OCI-LY7 (cell line): ENCODE measurements around the gene ZC3H14. TPM values are rescaled to one million over a fixed set of nuclear protein-coding genes. Genes with fewer than 3 reads are reported as not detected.

Experiments
- BruUV-seq: library from RNA; stranded (reverse); fragments of 400-500 nt; replicated peaks from 2 replicates; lab custom pipeline; 2021; lab: Mats Ljungman, UMichigan
- CTCF ChIA-PET: fragments of 300-600 bp; sonication (Branson Sonifier 250); formaldehyde crosslinking; loops from one replicate; lab custom pipeline; 2022; ENCODE audit warnings: antibody characterized with exemption; ENCODE audit not compliant: unreplicated experiment; lab: Charles Lee
- POLR2A ChIA-PET: fragments of 300-600 bp; sonication (Branson Sonifier 250); formaldehyde crosslinking; loops from one replicate; lab custom pipeline; 2022; ENCODE audit warnings: antibody characterized with exemption; lab: Charles Lee
- DNase-seq: peaks from one replicate; pipeline ENCODE4 v3.0.0-alpha.2; 2015; ENCODE audit warnings: low spot score
- H2AFZ ChIP-seq: fragments of 200-600 bp; sonication (generic), shearing (Covaris generic); 2 replicates; pipeline ENCODE4 v1.6.1; 2014; ENCODE audit warnings: mild to moderate bottlenecking, antibody characterized with exemption, low read length, moderate library complexity
- H3K27ac ChIP-seq: fragments of 200-600 bp; sonication (generic); 2 replicates; pipeline ENCODE4 v1.5.1; 2014; ENCODE audit warnings: mixed run types, low read depth, mild to moderate bottlenecking, moderate library complexity, low read length, inconsistent platforms; ENCODE audit not compliant: poor library complexity, severe bottlenecking
- H3K36me3 ChIP-seq: fragments of 200-600 bp; sonication (generic); 2 replicates; pipeline ENCODE4 v1.6.1; 2014; ENCODE audit warnings: mild to moderate bottlenecking, antibody characterized with exemption, low read length, moderate library complexity, mixed read lengths; ENCODE audit not compliant: insufficient read depth
- H3K4me1 ChIP-seq: fragments of 200-600 bp; sonication (generic); 2 replicates; pipeline ENCODE4 v1.5.1; 2014; ENCODE audit warnings: mild to moderate bottlenecking, low read length; ENCODE audit not compliant: insufficient read depth, poor library complexity, severe bottlenecking
- H3K4me2 ChIP-seq: fragments of 200-600 bp; sonication (generic); 2 replicates; pipeline ENCODE4 v1.6.1; 2014; ENCODE audit warnings: mild to moderate bottlenecking, low read length
- H3K4me3 ChIP-seq: fragments of 200-600 bp; sonication (generic); 2 replicates; pipeline ENCODE4 v1.5.1; 2014; ENCODE audit warnings: mild to moderate bottlenecking, low read depth, low read length; ENCODE audit not compliant: poor library complexity, severe bottlenecking
- H3K79me2 ChIP-seq: fragments of 200-600 bp; sonication (generic); 2 replicates; pipeline ENCODE4 v1.6.1; 2016; ENCODE audit warnings: low read depth, mild to moderate bottlenecking, low read length, moderate library complexity, mixed read lengths; ENCODE audit not compliant: insufficient read depth
- H3K9me2 ChIP-seq: fragments of 200-600 bp; sonication (generic); 2 replicates; pipeline ENCODE4 v1.6.1; 2016; ENCODE audit warnings: mild to moderate bottlenecking, low read length, mixed read lengths; ENCODE audit not compliant: insufficient read depth
- H3K9me3 ChIP-seq: fragments of 200-600 bp; sonication (generic); 2 replicates; pipeline ENCODE4 v1.6.1; 2014; ENCODE audit warnings: mild to moderate bottlenecking, mixed run types, low read length, mixed read lengths
- H4K20me1 ChIP-seq: fragments of 200-600 bp; sonication (generic); 2 replicates; pipeline ENCODE4 v1.6.1; 2014; ENCODE audit warnings: mild to moderate bottlenecking, antibody characterized with exemption, low read length, moderate library complexity, mixed read lengths; ENCODE audit not compliant: insufficient read depth
- EZH2phosphoT487 ChIP-seq: fragments of 200-600 bp; sonication (generic); IDR thresholded peaks from 2 replicates; pipeline ENCODE4 v1.6.1; 2018; ENCODE audit warnings: low read depth, borderline replicate concordance, mild to moderate bottlenecking, mixed run types, antibody characterized with exemption, low read length, moderate library complexity, mixed read lengths
- intact Hi-C: fragments of 100-400 bp; cut with micrococcal nuclease; formaldehyde crosslinking; loops from one replicate; pipeline ENCODE4 v1.10.0; 2022; ENCODE audit not compliant: unreplicated experiment
- total RNA-seq, 2 experiments: library from RNA; depleted of rRNA in 1 of 2; stranded (reverse); fragments of >200 nt in 1 of 2; shearing (Covaris generic) in 1 of 2; gene quantifications; 2 replicates each; pipeline ENCODE4 v1.2.3, GENCODE V29; 2014 to 2022
- TF ChIP-seq, protein P1 (sequence below): fragments of 200-600 bp; sonication (generic); conservative IDR thresholded peaks from 2 replicates; pipeline ENCODE4 v1.5.1; 2014; ENCODE audit warnings: mild to moderate bottlenecking, antibody characterized with exemption, low read length, moderate library complexity, mixed read lengths

The ZC3H14 gene
- total RNA-seq, 2 experiments from 2014 or later = 36.6 to 53.5 TPM

- no peaks in the 10 kb centered on the region for H3K9me2 ChIP-seq
- H3K79me2 ChIP-seq = peaks cover 25% of the 10 kb centered on the region
- H3K4me3 ChIP-seq = peak overlapping the region; percentile 94
- 0 out of 2 replicates have a peak, but pooled peaks cover 5% of the 10 kb centered on the region for H4K20me1 ChIP-seq
- H3K4me2 ChIP-seq = peak overlapping the region; percentile 71
- intact Hi-C loops = loop anchor here (1.0 to 10.0 kb wide), 2 partner anchors 179 to 228 kb away; partner anchors contain the start of genes EML5 and SPATA7
- H3K9me3 ChIP-seq = peaks cover 11% of the 10 kb centered on the region
- H2AFZ ChIP-seq = peak overlapping the region; percentile 83; the same call in 1 of the 2 replicates
- peaks cover 16% of the 10 kb centered on the region for H3K4me1 ChIP-seq
- ChIA-PET CTCF (no interaction called here), POLR2A (interaction anchor here (0.7 kb wide), 1 partner anchor 1155 kb away, joined by 3 read pairs; no protein-coding TSS in a partner anchor)
- H3K36me3 ChIP-seq = peaks cover 31% of the 10 kb centered on the region
- no TSS peak for BruUV-seq
- no peak for TF ChIP-seq EZH2phosphoT487
- TF ChIP-seq, protein P1, sequence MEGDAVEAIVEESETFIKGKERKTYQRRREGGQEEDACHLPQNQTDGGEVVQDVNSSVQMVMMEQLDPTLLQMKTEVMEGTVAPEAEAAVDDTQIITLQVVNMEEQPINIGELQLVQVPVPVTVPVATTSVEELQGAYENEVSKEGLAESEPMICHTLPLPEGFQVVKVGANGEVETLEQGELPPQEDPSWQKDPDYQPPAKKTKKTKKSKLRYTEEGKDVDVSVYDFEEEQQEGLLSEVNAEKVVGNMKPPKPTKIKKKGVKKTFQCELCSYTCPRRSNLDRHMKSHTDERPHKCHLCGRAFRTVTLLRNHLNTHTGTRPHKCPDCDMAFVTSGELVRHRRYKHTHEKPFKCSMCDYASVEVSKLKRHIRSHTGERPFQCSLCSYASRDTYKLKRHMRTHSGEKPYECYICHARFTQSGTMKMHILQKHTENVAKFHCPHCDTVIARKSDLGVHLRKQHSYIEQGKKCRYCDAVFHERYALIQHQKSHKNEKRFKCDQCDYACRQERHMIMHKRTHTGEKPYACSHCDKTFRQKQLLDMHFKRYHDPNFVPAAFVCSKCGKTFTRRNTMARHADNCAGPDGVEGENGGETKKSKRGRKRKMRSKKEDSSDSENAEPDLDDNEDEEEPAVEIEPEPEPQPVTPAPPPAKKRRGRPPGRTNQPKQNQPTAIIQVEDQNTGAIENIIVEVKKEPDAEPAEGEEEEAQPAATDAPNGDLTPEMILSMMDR = no peak
- no peak overlapping the region for H3K27ac ChIP-seq
- no peak for DNase-seq
Measured at GRCh38 chr14:88563845-88564244, 1.0 kb downstream of the ZC3H14 start.

- TF ChIP-seq, protein P1 = no peak
- TF ChIP-seq EZH2phosphoT487 = no peak
- peaks cover 25% of the 10 kb centered on the region for H3K79me2 ChIP-seq
- H3K36me3 ChIP-seq = peaks cover 47% of the 10 kb centered on the region
- no peak overlapping the region for H3K4me3 ChIP-seq
- no peaks in the 10 kb centered on the region for H3K9me2 ChIP-seq
- ChIA-PET CTCF (no interaction called here), POLR2A (interaction anchor here (0.6 kb wide), 1 partner anchor 82 kb away, joined by 5 read pairs; no protein-coding TSS in a partner anchor)
- BruUV-seq = no TSS peak
- H2AFZ ChIP-seq = no peak overlapping the region
- peaks cover 16% of the 10 kb centered on the region for H3K4me1 ChIP-seq
- H3K4me2 ChIP-seq = no peak overlapping the region
- no peak for DNase-seq
- 0 out of 2 replicates have a peak, but pooled peaks cover 5% of the 10 kb centered on the region for H4K20me1 ChIP-seq
- no peak overlapping the region for H3K27ac ChIP-seq
- intact Hi-C loops = loop anchor here (10.0 kb wide), 1 partner anchor 181 kb away; the partner anchor contains the start of gene SPATA7
- H3K9me3 ChIP-seq = peaks cover 11% of the 10 kb centered on the region
Measured at GRCh38 chr14:88565427-88565826, 2.6 kb downstream of the ZC3H14 start.

GRCh38 chr14:88568196-88568595 is 5.4 kb downstream of the ZC3H14 start:
- Histone ChIP-seq H3K79me2 (peaks cover 25% of the 10 kb centered on the region), H4K20me1 (0 out of 2 replicates have a peak, but pooled peaks cover 5% of the 10 kb centered on the region), H3K36me3 (peaks cover 72% of the 10 kb centered on the region), H3K9me2 (no peaks in the 10 kb centered on the region), H3K9me3 (peaks cover 11% of the 10 kb centered on the region), H3K4me1 (peaks cover 11% of the 10 kb centered on the region), H3K27ac (no peak overlapping the region), H3K4me2 (no peak overlapping the region), H2AFZ (no peak overlapping the region), H3K4me3 (no peak overlapping the region)
- BruUV-seq = no TSS peak
- TF ChIP-seq EZH2phosphoT487 = no peak
- TF ChIP-seq, protein P1 = no peak
- POLR2A ChIA-PET = interaction anchor here (0.6 kb wide), 1 partner anchor 1753 kb away, joined by 4 read pairs; no protein-coding TSS in a partner anchor
- intact Hi-C loops = loop anchor here (10.0 kb wide), 1 partner anchor 183 kb away; the partner anchor contains the start of gene SPATA7
- CTCF ChIA-PET = no interaction called here
- no peak for DNase-seq
